CD4-positive, alpha-beta memory T cell (primary cell): Measurements from ENCODE around the gene NADK2. TPM values are rescaled to one million over a fixed set of nuclear protein-coding genes. Genes with fewer than 3 reads are reported as not detected.
"Not testable (repeated sequence)": the region's sequence is repeated elsewhere in the genome, so short reads cannot be mapped to it uniquely, and the experiment has no call there.

ENCODE experiments used
- CTCF ChIA-PET: fragments of 350-600 bp; sonication (Branson Sonifier 250); formaldehyde crosslinking; loops from one replicate; lab custom pipeline; 2021; ENCODE audit warnings: inconsistent platforms; ENCODE audit not compliant: partially characterized antibody; lab: Charles Lee
- POLR2A ChIA-PET: fragments of 350-600 bp; sonication (Branson Sonifier 250); formaldehyde crosslinking; loops from one replicate; lab custom pipeline; 2021; ENCODE audit not compliant: partially characterized antibody; lab: Charles Lee
- DNase-seq, 5 donors: peaks; one replicate each; pipeline versions ENCODE4 v3.0.0 to v3.0.0-alpha.2; 2020 to 2022; ENCODE audit warnings: mixed read lengths in 1 of 5
- H3K27ac ChIP-seq: one replicate; pipeline ENCODE4 v1.7.0; 2013; ENCODE audit warnings: low read depth, low read length
- H3K27me3 ChIP-seq: 2 replicates; pipeline ENCODE4 v1.7.0; 2013; ENCODE audit warnings: mild to moderate bottlenecking, low read length, moderate library complexity; ENCODE audit not compliant: insufficient read depth
- H3K36me3 ChIP-seq: 2 replicates; pipeline ENCODE4 v1.7.0; 2013; ENCODE audit warnings: mild to moderate bottlenecking, low read length, moderate library complexity; ENCODE audit not compliant: insufficient read depth
- H3K4me1 ChIP-seq: 2 replicates; pipeline ENCODE4 v1.7.0; 2013; ENCODE audit warnings: mild to moderate bottlenecking, low read length, moderate library complexity; ENCODE audit not compliant: insufficient read depth
- H3K4me3 ChIP-seq, 2 donors: one replicate each; pipeline ENCODE4 v1.7.0; 2013; ENCODE audit warnings: low read length in 2 of 2, mild to moderate bottlenecking in 1 of 2
- H3K9me3 ChIP-seq, 2 donors: one replicate each; pipeline ENCODE4 v1.7.0; 2013; ENCODE audit warnings: low read length in 2 of 2, control low read depth in 1 of 2; ENCODE audit not compliant: control insufficient read depth in 1 of 2
- H3K27ac Mint-ChIP-seq, 7 donors: one replicate each; pipeline ENCODE4 v1.8.0; 2020 to 2021; ENCODE audit warnings: mixed read lengths in 7 of 7, mild to moderate bottlenecking in 6 of 7, inconsistent platforms in 3 of 7, moderate library complexity in 3 of 7
- H3K27me3 Mint-ChIP-seq, 2 donors: one replicate each; pipeline ENCODE4 v1.8.0; 2020 to 2021; ENCODE audit warnings: mixed read lengths in 2 of 2
- H3K36me3 Mint-ChIP-seq, 2 donors: one replicate each; pipeline ENCODE4 v1.8.0; 2020 to 2021; ENCODE audit warnings: mixed read lengths in 2 of 2, inconsistent platforms in 1 of 2, mild to moderate bottlenecking in 1 of 2
- H3K4me1 Mint-ChIP-seq, 4 donors: one replicate each; pipeline ENCODE4 v1.8.0; 2020 to 2021; ENCODE audit warnings: mixed read lengths in 4 of 4, mild to moderate bottlenecking in 1 of 4
- H3K4me3 Mint-ChIP-seq, 8 donors: one replicate each; pipeline ENCODE4 v1.8.0; 2020 to 2021; ENCODE audit warnings: mixed read lengths in 8 of 8, mild to moderate bottlenecking in 7 of 8, moderate library complexity in 6 of 8, inconsistent platforms in 3 of 8
- H3K9me3 Mint-ChIP-seq, 8 donors: one replicate each; pipeline ENCODE4 v1.8.0; 2020 to 2021; ENCODE audit warnings: mixed read lengths in 8 of 8, mild to moderate bottlenecking in 5 of 8, inconsistent platforms in 3 of 8, moderate library complexity in 1 of 8
- intact Hi-C: fragments of 100-400 bp; cut with micrococcal nuclease; formaldehyde crosslinking; loops from one replicate; pipeline ENCODE4 v1.15.1; 2023
- polyA plus RNA-seq, 2 donors: library from polyadenylated mRNA; unstranded; fragments of 300-500 nt; fragmentation: Illumina TruSeq; gene quantifications; one replicate each; pipeline ENCODE4 v1.2.3, GENCODE V29; 2021
- total RNA-seq, 2 experiments: library from RNA; stranded (reverse); gene quantifications; one replicate each; pipeline ENCODE4 v1.2.3, GENCODE V29; 2021

Gene NADK2
- total and polyA plus RNA-seq, 4 experiments from 2014 or later, result 5.8 to 14.5 (median 11.0) TPM

- peak overlapping the region in 1 of 7 donors; percentile 12 for H3K27ac Mint-ChIP-seq
- no peaks in the 10 kb centered on the region for H3K9me3 ChIP-seq
- POLR2A ChIA-PET, result no interaction called here
- no peak for DNase-seq
- no peak overlapping the region for H3K4me3 ChIP-seq
- H3K4me1 ChIP-seq, result no peaks in the 10 kb centered on the region
- H3K27ac ChIP-seq, result no peak overlapping the region
- no peaks in the 10 kb centered on the region for H3K9me3 Mint-ChIP-seq
- CTCF ChIA-PET, result no interaction called here
- peaks cover 36 to 65% of the 10 kb centered on the region in 2 donors for H3K36me3 Mint-ChIP-seq
- peaks cover 26% of the 10 kb centered on the region for H3K36me3 ChIP-seq
- no peaks in the 10 kb centered on the region for H3K27me3 ChIP-seq
- intact Hi-C loops, result no loop called here
- no peaks in the 10 kb centered on the region for H3K4me1 Mint-ChIP-seq
- no peak overlapping the region for H3K4me3 Mint-ChIP-seq
- no peaks in the 10 kb centered on the region for H3K27me3 Mint-ChIP-seq
Measured at GRCh38 chr5:36198281-36198680, 43.4 kb downstream of the NADK2 start.

- H3K4me3 ChIP-seq, result no peak overlapping the region
- no peak overlapping the region for H3K27ac ChIP-seq
- no peaks in the 10 kb centered on the region for H3K27me3 ChIP-seq
- no peaks in the 10 kb centered on the region for H3K9me3 ChIP-seq
- POLR2A ChIA-PET, result no interaction called here
- no peak overlapping the region for H3K4me3 Mint-ChIP-seq
- no peaks in the 10 kb centered on the region for H3K27me3 Mint-ChIP-seq
- H3K4me1 ChIP-seq, result no peaks in the 10 kb centered on the region
- peaks cover 59 to 64% of the 10 kb centered on the region in 2 donors for H3K36me3 Mint-ChIP-seq
- CTCF ChIA-PET, result no interaction called here
- DNase-seq, result no peak
- H3K9me3 Mint-ChIP-seq, result peaks cover 0 to 15% (median 11%) of the 10 kb centered on the region in 8 donors
- H3K4me1 Mint-ChIP-seq, result no peaks in the 10 kb centered on the region
- intact Hi-C loops, result no loop called here
- peaks cover 19% of the 10 kb centered on the region for H3K36me3 ChIP-seq
- H3K27ac Mint-ChIP-seq, result no peak overlapping the region
Measured at GRCh38 chr5:36193746-36194145, 48.0 kb downstream of the NADK2 start.

GRCh38 chr5:36184408-36184807, 57.3 kb downstream of the NADK2 start:
- POLR2A ChIA-PET, result not testable (repeated sequence)

GRCh38 chr5:36181774-36182173, 60.0 kb downstream of the NADK2 start:
- CTCF ChIA-PET, result no interaction called here
- intact Hi-C loops, result no loop called here
- H3K27me3 Mint-ChIP-seq, result no peaks in the 10 kb centered on the region
- no peaks in the 10 kb centered on the region for H3K4me1 ChIP-seq
- peaks cover 6% of the 10 kb centered on the region for H3K36me3 ChIP-seq
- H3K4me3 Mint-ChIP-seq, result no peak overlapping the region
- H3K27me3 ChIP-seq, result no peaks in the 10 kb centered on the region
- H3K36me3 Mint-ChIP-seq, result peaks cover 69 to 80% of the 10 kb centered on the region in 2 donors
- H3K9me3 Mint-ChIP-seq, result peaks cover 0 to 6% (median 0%) of the 10 kb centered on the region in 8 donors
- no peak overlapping the region for H3K27ac Mint-ChIP-seq
- H3K4me3 ChIP-seq, result no peak overlapping the region
- no peaks in the 10 kb centered on the region for H3K4me1 Mint-ChIP-seq
- H3K9me3 ChIP-seq, result no peaks in the 10 kb centered on the region
- POLR2A ChIA-PET, result no interaction called here
- H3K27ac ChIP-seq, result no peak overlapping the region
- no peak for DNase-seq

More at GRCh38 chr5:36184408-36184807, 57.3 kb downstream of the NADK2 start:
- H3K4me3 Mint-ChIP-seq, H3K4me1 Mint-ChIP-seq, DNase-seq, CTCF ChIA-PET, H3K36me3 ChIP-seq, H3K27me3 ChIP-seq, H3K4me3 ChIP-seq, H3K27ac ChIP-seq, H3K4me1 ChIP-seq, H3K27me3 Mint-ChIP-seq, H3K27ac Mint-ChIP-seq, intact Hi-C loops, H3K9me3 ChIP-seq: not testable (repeated sequence)
- Mint-ChIP-seq H3K9me3 (peaks cover 0 to 29% (median 10%) of the 10 kb centered on the region in 8 donors), H3K36me3 (peaks cover 69 to 85% of the 10 kb centered on the region in 2 donors)

GRCh38 chr5:36180556-36181350, 61.0 kb downstream of the NADK2 start:
- intact Hi-C loops, result no loop called here
- DNase-seq, result no peak
- POLR2A ChIA-PET, result no interaction called here
- Histone ChIP-seq H3K27ac (no peak overlapping the region), H3K27me3 (no peaks in the 10 kb centered on the region), H3K4me1 (no peaks in the 10 kb centered on the region), H3K4me3 (no peak overlapping the region), H3K9me3 (no peaks in the 10 kb centered on the region), H3K36me3 (peaks cover 6% of the 10 kb centered on the region)
- H3K27ac Mint-ChIP-seq, result no peak overlapping the region
- H3K4me3 Mint-ChIP-seq, result no peak overlapping the region
- no peaks in the 10 kb centered on the region for H3K27me3 Mint-ChIP-seq
- peaks cover 64 to 74% of the 10 kb centered on the region in 2 donors for H3K36me3 Mint-ChIP-seq
- no peaks in the 10 kb centered on the region for H3K4me1 Mint-ChIP-seq
- H3K9me3 Mint-ChIP-seq, result peaks cover 0 to 5% (median 0%) of the 10 kb centered on the region in 8 donors
- CTCF ChIA-PET, result no interaction called here

GRCh38 chr5:36179950-36180349, 61.8 kb downstream of the NADK2 start:
- no peak for DNase-seq
- ChIA-PET POLR2A (no interaction called here), CTCF (no interaction called here)
- Histone ChIP-seq H3K4me1 (no peaks in the 10 kb centered on the region), H3K9me3 (no peaks in the 10 kb centered on the region), H3K4me3 (no peak overlapping the region), H3K36me3 (peaks cover 6% of the 10 kb centered on the region), H3K27me3 (no peaks in the 10 kb centered on the region), H3K27ac (no peak overlapping the region)
- H3K4me3 Mint-ChIP-seq, result no peak overlapping the region
- H3K9me3 Mint-ChIP-seq, result no peaks in the 10 kb centered on the region
- peaks cover 67 to 77% of the 10 kb centered on the region in 2 donors for H3K36me3 Mint-ChIP-seq
- H3K4me1 Mint-ChIP-seq, result no peaks in the 10 kb centered on the region
- H3K27me3 Mint-ChIP-seq, result no peaks in the 10 kb centered on the region
- peak overlapping the region in 1 of 7 donors; percentile 61 for H3K27ac Mint-ChIP-seq
- intact Hi-C loops, result no loop called here

GRCh38 chr5:36178524-36178890, 63.2 kb downstream of the NADK2 start:
- Mint-ChIP-seq H3K27me3 (no peaks in the 10 kb centered on the region), H3K9me3 (no peaks in the 10 kb centered on the region), H3K4me3 (no peak overlapping the region), H3K36me3 (peaks cover 73 to 78% of the 10 kb centered on the region in 2 donors), H3K27ac (no peak overlapping the region), H3K4me1 (peaks cover 0 to 2% (median 0%) of the 10 kb centered on the region in 4 donors)
- no peak for DNase-seq
- Histone ChIP-seq H3K4me1 (no peaks in the 10 kb centered on the region), H3K4me3 (no peak overlapping the region), H3K9me3 (no peaks in the 10 kb centered on the region), H3K27me3 (no peaks in the 10 kb centered on the region), H3K27ac (no peak overlapping the region), H3K36me3 (peaks cover 16% of the 10 kb centered on the region)
- POLR2A ChIA-PET, result interaction anchor here (1.2 kb wide), 1 partner anchor 27 kb away, joined by 3 read pairs; the partner anchor contains the start of genes LMBRD2 and SKP2
- intact Hi-C loops, result no loop called here
- CTCF ChIA-PET, result interaction anchor here (1.0 to 1.3 kb wide), 4 partner anchors 9 to 329 kb away, joined by 3 to 5 read pairs (median 3); no protein-coding TSS in a partner anchor
